ENCODE results near the gene TMEM44. TPM values are rescaled to one million over a fixed set of nuclear protein-coding genes. Genes with fewer than 3 reads are reported as not detected.
"Not testable (repeated sequence)": the region's sequence is repeated elsewhere in the genome, so short reads cannot be mapped to it uniquely, and the experiment has no call there.

TMEM44 gene
- total RNA-seq, 1 donor from 2014 or later = 20.2 TPM

GRCh38 chr3:194640829-194641228 is 7.6 kb upstream of the TMEM44 start:
- DNase-seq (ENCODE audit: low spot score) = no peak

- no peak for DNase-seq (ENCODE audit: low spot score)
Observed at GRCh38 chr3:194638991-194639605, 5.9 kb upstream of the TMEM44 start.

- DNase-seq (ENCODE audit: low spot score) = no peak
Observed at GRCh38 chr3:194637541-194638400, 4.6 kb upstream of the TMEM44 start.

- no peak for DNase-seq (ENCODE audit: low spot score)
Observed at GRCh38 chr3:194637066-194637465, 3.8 kb upstream of the TMEM44 start.

- no peak for DNase-seq (ENCODE audit: low spot score)
Observed at GRCh38 chr3:194632809-194633348, 340 bp downstream of the TMEM44 start.

GRCh38 chr3:194632226-194632808 is 902 bp downstream of the TMEM44 start:
- no peak for DNase-seq (ENCODE audit: low spot score)

GRCh38 chr3:194631696-194632095 is 1.5 kb downstream of the TMEM44 start:
- no peak for DNase-seq (ENCODE audit: low spot score)

- not testable (repeated sequence) for DNase-seq (ENCODE audit: low spot score)
Observed at GRCh38 chr3:194630681-194631080, 2.5 kb downstream of the TMEM44 start.

- no peak for DNase-seq (ENCODE audit: low spot score)
Observed at GRCh38 chr3:194624956-194625355, 8.3 kb downstream of the TMEM44 start.

GRCh38 chr3:194623449-194624290 is 9.5 kb downstream of the TMEM44 start:
- DNase-seq (ENCODE audit: low spot score) = no peak

GRCh38 chr3:194622621-194623340 is 10.4 kb downstream of the TMEM44 start:
- DNase-seq (ENCODE audit: low spot score) = no peak

GRCh38 chr3:194621947-194622346 is 11.3 kb downstream of the TMEM44 start:
- no peak for DNase-seq (ENCODE audit: low spot score)

GRCh38 chr3:194620196-194620595 is 13.0 kb downstream of the TMEM44 start:
- DNase-seq (ENCODE audit: low spot score) = no peak

- no peak for DNase-seq (ENCODE audit: low spot score)
Observed at GRCh38 chr3:194619741-194620140, 13.5 kb downstream of the TMEM44 start.

GRCh38 chr3:194618858-194619608 is 14.2 kb downstream of the TMEM44 start:
- no peak for DNase-seq (ENCODE audit: low spot score)

GRCh38 chr3:194617827-194618226 is 15.4 kb downstream of the TMEM44 start:
- no peak for DNase-seq (ENCODE audit: low spot score)

- DNase-seq (ENCODE audit: low spot score) = no peak
Observed at GRCh38 chr3:194617143-194617671, 16.0 kb downstream of the TMEM44 start.

- DNase-seq (ENCODE audit: low spot score) = no peak
Observed at GRCh38 chr3:194615226-194615625, 18.0 kb downstream of the TMEM44 start.

GRCh38 chr3:194612221-194612620 is 21.0 kb downstream of the TMEM44 start:
- DNase-seq (ENCODE audit: low spot score) = no peak

- no peak for DNase-seq (ENCODE audit: low spot score)
Observed at GRCh38 chr3:194610689-194611088, 22.5 kb downstream of the TMEM44 start.
